ENCODE results near the gene CALCOCO2. TPM values are rescaled to one million over a fixed set of nuclear protein-coding genes. Genes with fewer than 3 reads are reported as not detected.

The CALCOCO2 gene
- total RNA-seq, 1 donor from 2014 or later: 115 TPM

DNA sequence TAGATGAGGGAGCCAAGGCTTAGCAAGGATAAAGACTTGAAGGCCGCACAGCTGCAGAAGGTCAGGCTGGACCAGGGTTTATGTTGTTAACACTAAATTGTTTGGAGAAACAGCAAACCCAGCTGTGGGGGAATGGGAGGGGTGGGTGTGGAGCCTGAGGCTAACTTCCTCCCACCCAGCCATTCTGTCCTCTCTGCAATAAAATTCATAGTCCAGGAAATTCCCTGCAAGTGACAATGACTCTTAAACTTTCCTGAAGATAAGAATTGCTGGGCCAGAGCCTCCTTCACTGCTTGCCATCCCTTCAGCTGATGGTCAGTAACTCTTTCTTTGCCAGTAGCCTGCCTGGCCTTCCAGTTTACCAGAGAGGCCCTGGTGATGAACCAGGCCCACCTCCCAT is 42.4 kb downstream of the CALCOCO2 start:
- H3K9me3 Mint-ChIP-seq: no peaks in the 10 kb centered on the region
- no peaks in the 10 kb centered on the region for H3K36me3 Mint-ChIP-seq (ENCODE audit: low read depth)
- H3K27ac Mint-ChIP-seq: no peak overlapping the region
- TF ChIP-seq, protein P1, sequence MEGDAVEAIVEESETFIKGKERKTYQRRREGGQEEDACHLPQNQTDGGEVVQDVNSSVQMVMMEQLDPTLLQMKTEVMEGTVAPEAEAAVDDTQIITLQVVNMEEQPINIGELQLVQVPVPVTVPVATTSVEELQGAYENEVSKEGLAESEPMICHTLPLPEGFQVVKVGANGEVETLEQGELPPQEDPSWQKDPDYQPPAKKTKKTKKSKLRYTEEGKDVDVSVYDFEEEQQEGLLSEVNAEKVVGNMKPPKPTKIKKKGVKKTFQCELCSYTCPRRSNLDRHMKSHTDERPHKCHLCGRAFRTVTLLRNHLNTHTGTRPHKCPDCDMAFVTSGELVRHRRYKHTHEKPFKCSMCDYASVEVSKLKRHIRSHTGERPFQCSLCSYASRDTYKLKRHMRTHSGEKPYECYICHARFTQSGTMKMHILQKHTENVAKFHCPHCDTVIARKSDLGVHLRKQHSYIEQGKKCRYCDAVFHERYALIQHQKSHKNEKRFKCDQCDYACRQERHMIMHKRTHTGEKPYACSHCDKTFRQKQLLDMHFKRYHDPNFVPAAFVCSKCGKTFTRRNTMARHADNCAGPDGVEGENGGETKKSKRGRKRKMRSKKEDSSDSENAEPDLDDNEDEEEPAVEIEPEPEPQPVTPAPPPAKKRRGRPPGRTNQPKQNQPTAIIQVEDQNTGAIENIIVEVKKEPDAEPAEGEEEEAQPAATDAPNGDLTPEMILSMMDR (IDR thresholded peaks at IDR 0.05): no peak
- ATAC-seq (ENCODE audit: low read depth) (no peak), DNase-seq (no peak)
- intact Hi-C loops (cut with micrococcal nuclease): no loop called here
- ChIA-PET POLR2A (no interaction called here), CTCF (interaction anchor here (1.9 kb wide), 1 partner anchor 69 kb away, joined by 7 read pairs; no protein-coding TSS in a partner anchor)
- H3K27me3 Mint-ChIP-seq: no peaks in the 10 kb centered on the region
- H3K4me1 Mint-ChIP-seq: no peaks in the 10 kb centered on the region
- H3K4me3 Mint-ChIP-seq: no peak overlapping the region

DNA sequence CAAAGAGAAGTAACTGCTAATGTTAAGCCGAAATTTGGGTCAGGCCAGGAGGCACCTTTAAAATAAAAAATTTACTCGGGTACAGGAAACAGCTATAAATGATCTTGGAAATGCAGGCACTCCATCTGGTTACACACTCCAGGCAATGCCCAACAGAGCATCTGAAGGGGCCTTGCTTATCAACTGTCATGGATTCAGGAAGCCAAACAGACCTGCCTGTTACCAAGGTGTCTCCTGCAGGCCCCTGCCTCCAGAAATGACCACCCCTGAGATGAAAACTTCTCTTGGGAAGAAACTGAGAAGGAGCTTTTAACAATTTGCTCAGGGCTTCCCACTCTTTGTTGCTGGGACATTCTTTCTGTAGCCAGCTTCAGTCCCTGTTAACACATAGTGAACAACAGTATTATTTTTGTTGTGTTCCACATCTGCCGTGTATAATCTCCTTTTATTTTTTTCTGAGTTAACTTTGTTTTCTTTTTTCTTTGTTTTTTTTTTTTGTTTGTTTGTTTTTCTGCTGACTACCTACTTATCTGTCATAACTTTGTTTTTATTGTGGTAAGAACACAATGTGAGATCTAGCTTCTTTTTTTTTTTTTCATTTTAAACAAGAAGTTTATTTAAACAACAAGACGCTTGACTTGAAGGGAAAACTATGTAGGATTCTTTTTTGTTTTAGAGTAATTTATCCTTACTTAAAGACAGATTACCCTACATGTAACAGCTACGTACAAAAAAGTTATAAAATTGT is 43.0 kb downstream of the CALCOCO2 start:
- ATAC-seq (ENCODE audit: low read depth) (no peak), DNase-seq (no peak)
- ChIA-PET POLR2A (interaction anchor here (0.6 kb wide), 1 partner anchor 705 kb away, joined by 3 read pairs; no protein-coding TSS in a partner anchor), CTCF (interaction anchor here (1.9 kb wide), 1 partner anchor 69 kb away, joined by 7 read pairs; no protein-coding TSS in a partner anchor)
- Mint-ChIP-seq H3K4me3 (no peak overlapping the region), H3K36me3 (ENCODE audit: low read depth) (no peaks in the 10 kb centered on the region), H3K9me3 (no peaks in the 10 kb centered on the region), H3K27ac (no peak overlapping the region), H3K27me3 (no peaks in the 10 kb centered on the region), H3K4me1 (no peaks in the 10 kb centered on the region)
- intact Hi-C loops (cut with micrococcal nuclease): no loop called here
- TF ChIP-seq, protein P1 (IDR thresholded peaks at IDR 0.05): no peak

DNA sequence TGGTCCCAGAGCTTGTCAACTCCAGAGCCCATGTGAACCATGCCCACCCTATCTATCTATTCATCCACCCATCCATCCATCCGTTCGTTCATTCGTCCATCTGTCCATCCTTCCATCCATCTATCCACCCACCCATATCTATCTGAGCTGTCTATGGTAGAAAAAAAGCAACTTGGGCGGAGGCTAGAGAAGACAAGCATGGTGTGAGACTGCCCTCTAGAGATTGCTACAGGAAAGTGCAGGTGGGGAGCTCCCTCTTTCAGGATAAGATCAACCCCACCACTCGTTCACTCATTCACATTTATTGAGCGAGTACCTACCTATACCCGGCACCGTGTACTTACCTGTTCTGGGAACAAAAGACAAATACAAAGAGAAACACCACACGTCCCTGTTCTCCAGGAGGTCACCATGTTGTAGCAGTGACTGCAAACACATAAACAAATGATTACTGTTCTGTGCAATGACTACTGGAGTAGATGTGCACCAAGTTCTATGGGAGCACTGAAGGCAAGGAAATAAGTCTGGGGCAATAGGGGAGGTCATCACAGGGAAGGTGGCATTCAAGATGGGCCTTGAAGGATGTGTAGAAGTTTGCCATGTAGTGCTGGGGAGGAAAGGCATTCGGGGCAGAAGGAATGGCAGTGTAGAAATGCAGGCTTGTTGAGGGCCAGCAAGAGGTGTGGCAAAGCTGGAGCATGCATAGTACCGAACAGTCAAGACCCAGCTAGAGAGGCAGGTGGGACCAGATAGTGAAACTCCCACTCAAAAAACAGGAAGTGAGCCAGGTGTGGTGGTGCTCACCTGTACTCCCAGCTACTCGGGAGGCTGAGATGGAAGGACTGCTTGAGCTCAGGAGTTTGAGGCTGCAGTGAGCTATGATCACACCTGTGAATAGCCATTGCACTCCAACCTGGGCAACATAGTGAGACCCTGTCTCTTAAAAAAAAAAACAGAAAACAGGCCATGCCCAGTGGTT is 48.4 kb downstream of the CALCOCO2 start:
- ATAC-seq (ENCODE audit: low read depth): peak; percentile 96
- peaks cover 2% of the 10 kb centered on the region for H3K4me1 Mint-ChIP-seq
- POLR2A ChIA-PET: interaction anchor here (0.5 to 1.1 kb wide), 8 partner anchors 13 to 274 kb away, joined by 3 to 14 read pairs (median 3); partner anchors contain the start of genes ATP5MC1, HOXB6 and TTLL6
- DNase-seq: no peak
- TF ChIP-seq, protein P1 (IDR thresholded peaks at IDR 0.05): peak; percentile 82
- no peaks in the 10 kb centered on the region for H3K27me3 Mint-ChIP-seq
- intact Hi-C loops (cut with micrococcal nuclease): loop anchor here (1.0 to 2.0 kb wide), 7 partner anchors 65 to 854 kb away; no protein-coding TSS in a partner anchor
- no peaks in the 10 kb centered on the region for H3K36me3 Mint-ChIP-seq (ENCODE audit: low read depth)
- H3K9me3 Mint-ChIP-seq: no peaks in the 10 kb centered on the region
- H3K27ac Mint-ChIP-seq: no peak overlapping the region
- CTCF ChIA-PET: interaction anchor here (0.5 to 8.7 kb wide), 38 partner anchors 10 to 212 kb away, joined by 3 to 379 read pairs (median 4); partner anchors contain the start of genes ATP5MC1, CALCOCO2, PRAC2 and TTLL6
- H3K4me3 Mint-ChIP-seq: no peak overlapping the region

DNA sequence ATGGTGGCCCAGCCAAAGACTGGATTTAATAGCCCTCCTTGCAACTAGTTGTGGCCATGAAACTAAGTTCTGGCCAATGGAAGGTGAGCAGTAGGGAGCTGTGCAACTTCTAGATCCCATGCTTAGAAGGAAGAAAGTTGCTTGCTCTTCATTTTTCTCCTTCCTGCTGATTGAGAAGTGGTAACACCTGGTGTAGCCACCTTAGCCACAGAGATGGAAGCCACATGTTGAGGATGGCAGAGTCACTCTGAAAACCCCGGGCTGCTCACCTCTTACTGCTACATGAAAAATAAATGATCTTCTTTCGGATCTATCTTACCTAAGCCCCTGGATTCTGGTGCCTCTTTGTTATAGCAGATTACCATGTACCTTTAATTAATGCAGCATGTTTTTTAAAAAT is 51.4 kb downstream of the CALCOCO2 start:
- TF ChIP-seq, protein P1 (IDR thresholded peaks at IDR 0.05): no peak
- H3K27me3 Mint-ChIP-seq: no peaks in the 10 kb centered on the region
- H3K9me3 Mint-ChIP-seq: no peaks in the 10 kb centered on the region
- intact Hi-C loops (cut with micrococcal nuclease): no loop called here
- H3K27ac Mint-ChIP-seq: no peak overlapping the region
- ATAC-seq (ENCODE audit: low read depth): no peak
- POLR2A ChIA-PET: interaction anchor here (0.6 kb wide), 1 partner anchor 149 kb away, joined by 3 read pairs; no protein-coding TSS in a partner anchor
- H3K4me1 Mint-ChIP-seq: peaks cover 8% of the 10 kb centered on the region
- no peak for DNase-seq
- CTCF ChIA-PET: interaction anchor here (3.0 to 8.7 kb wide), 2 partner anchors 72 to 150 kb away, joined by 8 to 379 read pairs; partner anchors contain the start of gene TTLL6
- H3K4me3 Mint-ChIP-seq: no peak overlapping the region
- H3K36me3 Mint-ChIP-seq (ENCODE audit: low read depth): no peaks in the 10 kb centered on the region
